ENCODE data around the gene NCOA7. TPM values are rescaled to one million over a fixed set of nuclear protein-coding genes. Genes with fewer than 3 reads are reported as not detected.

Gene NCOA7
- total and polyA plus RNA-seq, 4 donors, result 39.6 to 113 (median 48.8) TPM

DNA sequence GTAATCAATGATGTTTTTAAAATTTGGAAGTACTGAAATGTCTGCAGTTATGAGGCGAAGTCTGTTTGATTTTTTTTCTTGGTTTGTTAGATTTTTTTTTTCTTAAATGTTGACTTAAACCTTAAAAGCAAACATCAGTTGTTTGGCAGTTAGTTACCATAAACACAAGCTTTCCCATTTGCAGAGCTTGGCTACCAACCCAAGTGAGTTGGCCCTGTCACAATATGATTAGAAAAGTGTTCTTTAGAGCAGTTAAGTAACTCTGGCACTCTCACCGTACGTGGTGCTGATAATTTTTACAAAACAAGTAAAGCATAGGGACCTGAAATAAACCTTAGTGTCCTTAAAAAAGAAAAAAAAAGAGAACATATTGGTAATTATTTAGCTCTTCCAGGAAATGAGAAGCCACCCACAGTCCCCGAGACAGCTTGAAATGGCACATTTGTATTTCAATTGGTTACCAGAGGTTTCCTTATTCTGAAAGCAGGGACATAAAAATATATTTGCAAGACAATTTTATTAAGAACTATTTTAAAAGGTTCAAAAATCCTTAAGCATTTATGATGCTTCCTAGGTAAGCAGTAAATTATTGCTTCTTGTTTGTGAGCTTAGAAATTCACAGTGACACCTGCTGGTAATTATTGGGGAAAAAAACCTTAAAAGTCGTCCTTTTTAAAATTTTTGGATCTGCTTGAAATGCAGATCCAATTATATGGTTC lies 37.4 kb upstream of the NCOA7 start:
- Histone ChIP-seq H3K27ac (ENCODE audit: low read depth, low read length) (peak overlapping the region; percentile 74), H3K4me3 (ENCODE audit: low read depth, low read length) (no peak overlapping the region), H3K36me3 (ENCODE audit: control insufficient read depth, insufficient read depth, low read length) (no peaks in the 10 kb centered on the region), H3K9me3 (ENCODE audit: control insufficient read depth, insufficient read depth, low read length) (no peaks in the 10 kb centered on the region), H3K27me3 (ENCODE audit: control insufficient read depth, insufficient read depth, low read length) (peaks cover 18% of the 10 kb centered on the region), H3K4me1 (ENCODE audit: control insufficient read depth, insufficient read depth, low read length) (peaks cover 11% of the 10 kb centered on the region)
- DNase-seq (ENCODE audit: low read depth in 4 of 6, low spot score in 6 of 6), result peak in 2 of 6 donors; percentile 81 to 87
- 60% methylated on average over 1 of the region's 5 CpGs for WGBS (ENCODE audit: insufficient coverage)

DNA sequence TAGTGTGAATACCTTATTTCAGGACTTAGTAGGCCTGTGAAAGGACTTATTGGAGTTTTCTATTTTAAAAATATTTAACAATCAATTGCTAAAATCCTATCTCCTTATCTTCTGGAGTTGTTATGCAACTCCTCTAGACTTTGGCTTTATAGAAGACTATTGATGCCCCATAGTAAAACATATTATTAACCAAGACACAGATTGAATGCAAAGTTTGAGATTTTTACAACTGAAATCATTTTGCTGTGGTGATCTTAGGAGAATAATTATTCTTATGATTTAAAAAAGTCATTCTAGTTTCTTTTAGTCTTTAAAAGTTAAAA lies 36.9 kb upstream of the NCOA7 start:
- peaks cover 7% of the 10 kb centered on the region for H3K4me1 ChIP-seq (ENCODE audit: control insufficient read depth, insufficient read depth, low read length)
- peaks cover under 1% of the 10 kb centered on the region for H3K36me3 ChIP-seq (ENCODE audit: control insufficient read depth, insufficient read depth, low read length)
- H3K9me3 ChIP-seq (ENCODE audit: control insufficient read depth, insufficient read depth, low read length), result no peaks in the 10 kb centered on the region
- no peak for DNase-seq (ENCODE audit: low read depth in 4 of 6, low spot score in 6 of 6)
- no peak overlapping the region for H3K4me3 ChIP-seq (ENCODE audit: low read depth, low read length)
- H3K27ac ChIP-seq (ENCODE audit: low read depth, low read length), result peak overlapping the region; percentile 34
- peaks cover 14% of the 10 kb centered on the region for H3K27me3 ChIP-seq (ENCODE audit: control insufficient read depth, insufficient read depth, low read length)

DNA sequence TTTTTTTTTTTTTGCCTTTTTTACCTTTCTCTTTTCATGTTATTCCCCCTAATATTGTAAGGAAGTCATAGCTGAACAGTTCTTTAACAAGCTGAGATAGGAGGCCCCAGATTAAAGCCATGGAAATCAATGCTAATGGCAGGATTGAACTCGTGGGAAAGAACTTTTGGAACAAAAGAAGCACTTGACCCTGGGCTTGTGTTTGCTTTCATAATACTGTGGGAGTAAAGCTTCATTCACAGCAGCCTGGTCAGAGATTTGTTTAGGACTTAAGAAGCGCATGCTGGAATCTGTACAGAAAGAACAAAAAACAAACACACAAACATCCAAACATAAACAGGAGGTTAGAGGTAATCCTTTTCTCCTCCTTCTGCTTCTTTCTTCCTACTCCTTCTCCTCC lies 36.2 kb upstream of the NCOA7 start:
- 0% methylated on average over 1 of the region's 2 CpGs for WGBS (ENCODE audit: insufficient coverage)
- Histone ChIP-seq H3K4me3 (ENCODE audit: low read depth, low read length) (no peak overlapping the region), H3K36me3 (ENCODE audit: control insufficient read depth, insufficient read depth, low read length) (peaks cover 7% of the 10 kb centered on the region), H3K27me3 (ENCODE audit: control insufficient read depth, insufficient read depth, low read length) (peaks cover 14% of the 10 kb centered on the region), H3K9me3 (ENCODE audit: control insufficient read depth, insufficient read depth, low read length) (no peaks in the 10 kb centered on the region), H3K4me1 (ENCODE audit: control insufficient read depth, insufficient read depth, low read length) (peaks cover 13% of the 10 kb centered on the region), H3K27ac (ENCODE audit: low read depth, low read length) (no peak overlapping the region)
- peak in 2 of 6 donors; percentile 57 to 66 for DNase-seq (ENCODE audit: low read depth in 4 of 6, low spot score in 6 of 6)

DNA sequence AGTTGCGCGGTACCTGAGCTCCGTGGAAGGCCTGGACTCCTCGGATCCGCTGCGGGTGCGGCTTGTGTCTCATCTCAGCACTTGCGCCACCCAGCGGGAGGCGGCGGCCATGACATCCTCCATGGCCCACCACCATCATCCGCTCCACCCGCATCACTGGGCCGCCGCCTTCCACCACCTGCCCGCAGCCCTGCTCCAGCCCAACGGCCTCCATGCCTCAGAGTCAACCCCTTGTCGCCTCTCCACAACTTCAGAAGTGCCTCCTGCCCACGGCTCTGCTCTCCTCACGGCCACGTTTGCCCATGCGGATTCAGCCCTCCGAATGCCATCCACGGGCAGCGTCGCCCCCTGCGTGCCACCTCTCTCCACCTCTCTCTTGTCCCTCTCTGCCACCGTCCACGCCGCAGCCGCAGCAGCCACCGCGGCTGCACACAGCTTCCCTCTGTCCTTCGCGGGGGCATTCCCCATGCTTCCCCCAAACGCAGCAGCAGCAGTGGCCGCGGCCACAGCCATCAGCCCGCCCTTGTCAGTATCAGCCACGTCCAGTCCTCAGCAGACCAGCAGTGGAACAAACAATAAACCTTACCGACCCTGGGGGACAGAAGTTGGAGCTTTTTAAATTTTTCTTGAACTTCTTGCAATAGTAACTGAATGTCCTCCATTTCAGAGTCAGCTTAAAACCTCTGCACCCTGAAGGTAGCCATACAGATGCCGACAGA lies 31.4 kb upstream of the NCOA7 start:
- Histone ChIP-seq H3K4me3 (ENCODE audit: low read depth, low read length) (peak overlapping the region; percentile 16), H3K9me3 (ENCODE audit: control insufficient read depth, insufficient read depth, low read length) (no peaks in the 10 kb centered on the region), H3K27me3 (ENCODE audit: control insufficient read depth, insufficient read depth, low read length) (no peaks in the 10 kb centered on the region), H3K27ac (ENCODE audit: low read depth, low read length) (peak overlapping the region; percentile 40), H3K36me3 (ENCODE audit: control insufficient read depth, insufficient read depth, low read length) (peaks cover 8% of the 10 kb centered on the region), H3K4me1 (ENCODE audit: control insufficient read depth, insufficient read depth, low read length) (peaks cover 9% of the 10 kb centered on the region)
- no peak for DNase-seq (ENCODE audit: low read depth in 4 of 6, low spot score in 6 of 6)
- 80% methylated on average over 41 of the region's 42 CpGs for WGBS (ENCODE audit: insufficient coverage)

DNA sequence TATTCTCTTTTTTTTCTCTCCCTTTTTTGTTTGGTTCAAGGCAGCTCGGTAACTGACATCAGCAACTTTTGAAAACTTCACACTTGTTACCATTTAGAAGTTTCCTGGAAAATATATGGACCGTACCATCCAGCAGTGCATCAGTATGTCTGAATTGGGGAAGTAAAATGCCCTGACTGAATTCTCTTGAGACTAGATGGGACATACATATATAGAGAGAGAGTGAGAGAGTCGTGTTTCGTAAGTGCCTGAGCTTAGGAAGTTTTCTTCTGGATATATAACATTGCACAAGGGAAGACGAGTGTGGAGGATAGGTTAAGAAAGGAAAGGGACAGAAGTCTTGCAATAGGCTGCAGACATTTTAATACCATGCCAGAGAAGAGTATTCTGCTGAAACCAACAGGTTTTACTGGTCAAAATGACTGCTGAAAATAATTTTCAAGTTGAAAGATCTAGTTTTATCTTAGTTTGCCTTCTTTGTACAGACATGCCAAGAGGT lies 30.8 kb upstream of the NCOA7 start:
- Histone ChIP-seq H3K9me3 (ENCODE audit: control insufficient read depth, insufficient read depth, low read length) (no peaks in the 10 kb centered on the region), H3K4me1 (ENCODE audit: control insufficient read depth, insufficient read depth, low read length) (peaks cover 9% of the 10 kb centered on the region), H3K36me3 (ENCODE audit: control insufficient read depth, insufficient read depth, low read length) (peaks cover 8% of the 10 kb centered on the region), H3K27me3 (ENCODE audit: control insufficient read depth, insufficient read depth, low read length) (no peaks in the 10 kb centered on the region), H3K4me3 (ENCODE audit: low read depth, low read length) (no peak overlapping the region), H3K27ac (ENCODE audit: low read depth, low read length) (peak overlapping the region; percentile 40)
- no peak for DNase-seq (ENCODE audit: low read depth in 4 of 6, low spot score in 6 of 6)
- 78% methylated on average over 3 of the region's 5 CpGs for WGBS (ENCODE audit: insufficient coverage)

DNA sequence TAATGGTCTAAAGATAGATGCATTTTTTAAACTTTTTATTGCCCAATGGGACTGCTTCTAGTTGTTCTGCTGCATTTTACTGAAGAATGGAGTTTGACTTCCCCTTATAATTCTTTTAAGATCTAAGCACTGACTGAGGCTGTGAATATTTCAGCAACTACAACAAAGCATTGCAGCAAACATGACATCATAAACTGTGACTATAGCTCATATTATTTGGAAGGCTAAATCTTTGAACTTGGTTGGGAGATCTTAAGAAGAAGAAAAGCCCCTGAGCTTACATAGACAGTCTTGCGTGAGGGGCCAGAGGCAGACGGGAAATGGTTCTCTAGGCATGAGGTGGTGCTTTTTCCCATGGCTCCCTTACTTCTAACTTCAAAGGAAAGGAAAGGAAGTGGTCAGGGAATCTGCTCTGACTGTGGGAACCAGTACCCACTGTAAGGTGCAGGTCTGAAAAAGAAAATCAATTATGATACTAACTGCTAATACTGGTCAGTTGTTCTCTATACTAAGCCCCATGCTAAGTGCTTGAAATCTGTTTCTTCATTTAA lies 26.6 kb upstream of the NCOA7 start:
- peak overlapping the region; percentile 22 for H3K27ac ChIP-seq (ENCODE audit: low read depth, low read length)
- no peak overlapping the region for H3K4me3 ChIP-seq (ENCODE audit: low read depth, low read length)
- peaks cover 6% of the 10 kb centered on the region for H3K4me1 ChIP-seq (ENCODE audit: control insufficient read depth, insufficient read depth, low read length)
- H3K9me3 ChIP-seq (ENCODE audit: control insufficient read depth, insufficient read depth, low read length), result no peaks in the 10 kb centered on the region
- no peak for DNase-seq (ENCODE audit: low read depth in 4 of 6, low spot score in 6 of 6)
- no peaks in the 10 kb centered on the region for H3K27me3 ChIP-seq (ENCODE audit: control insufficient read depth, insufficient read depth, low read length)
- no CpG with 5 or more reads among the region's 2 CpGs for WGBS (ENCODE audit: insufficient coverage)
- H3K36me3 ChIP-seq (ENCODE audit: control insufficient read depth, insufficient read depth, low read length), result peaks cover 5% of the 10 kb centered on the region

DNA sequence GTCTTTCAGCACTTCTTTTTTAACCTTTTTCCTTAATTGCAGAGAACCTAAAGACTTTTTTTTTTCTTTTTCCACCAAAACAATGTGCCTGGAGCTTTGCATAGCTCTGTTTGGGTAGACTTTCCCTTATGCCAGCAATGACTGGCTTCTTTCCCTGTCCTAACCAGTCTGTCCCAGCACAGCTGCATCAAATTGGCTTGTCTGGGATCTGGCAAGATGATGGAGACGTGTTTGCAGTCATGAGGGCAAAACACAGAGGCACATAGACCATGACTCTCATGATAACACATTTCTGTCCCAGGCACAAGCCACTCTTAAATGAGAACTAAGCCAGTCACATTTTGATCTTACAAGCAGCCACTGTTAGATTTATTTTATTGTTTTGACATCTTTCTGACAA lies 24.8 kb upstream of the NCOA7 start:
- H3K4me3 ChIP-seq (ENCODE audit: low read depth, low read length), result no peak overlapping the region
- no peaks in the 10 kb centered on the region for H3K4me1 ChIP-seq (ENCODE audit: control insufficient read depth, insufficient read depth, low read length)
- H3K9me3 ChIP-seq (ENCODE audit: control insufficient read depth, insufficient read depth, low read length), result no peaks in the 10 kb centered on the region
- H3K27ac ChIP-seq (ENCODE audit: low read depth, low read length), result no peak overlapping the region
- H3K27me3 ChIP-seq (ENCODE audit: control insufficient read depth, insufficient read depth, low read length), result no peaks in the 10 kb centered on the region
- no CpG with 5 or more reads among the region's 1 CpG for whole genome bisulfite sequencing (ENCODE audit: insufficient coverage)
- DNase-seq (ENCODE audit: low read depth in 4 of 6, low spot score in 6 of 6), result no peak
- H3K36me3 ChIP-seq (ENCODE audit: control insufficient read depth, insufficient read depth, low read length), result no peaks in the 10 kb centered on the region

DNA sequence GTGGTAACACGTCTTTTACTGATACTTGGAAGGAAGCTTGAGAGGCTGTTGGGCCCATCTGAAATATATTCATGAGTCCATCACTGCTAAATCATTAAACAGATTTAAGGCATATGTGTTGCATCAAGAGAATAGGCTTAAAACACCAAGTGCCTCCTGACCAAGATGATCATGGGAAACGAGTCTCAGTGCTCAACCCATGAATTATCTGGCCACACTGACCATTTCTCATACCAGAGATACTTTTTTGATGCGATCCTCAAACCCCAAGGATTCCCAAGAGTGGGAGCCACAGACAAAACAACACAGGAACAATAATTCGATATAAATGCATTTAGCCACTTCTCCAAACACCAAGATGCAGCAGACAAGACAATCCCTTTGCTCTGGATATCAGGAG lies 24.1 kb upstream of the NCOA7 start:
- no peaks in the 10 kb centered on the region for H3K4me1 ChIP-seq (ENCODE audit: control insufficient read depth, insufficient read depth, low read length)
- H3K27me3 ChIP-seq (ENCODE audit: control insufficient read depth, insufficient read depth, low read length), result no peaks in the 10 kb centered on the region
- no peaks in the 10 kb centered on the region for H3K9me3 ChIP-seq (ENCODE audit: control insufficient read depth, insufficient read depth, low read length)
- H3K36me3 ChIP-seq (ENCODE audit: control insufficient read depth, insufficient read depth, low read length), result no peaks in the 10 kb centered on the region
- no peak overlapping the region for H3K4me3 ChIP-seq (ENCODE audit: low read depth, low read length)
- H3K27ac ChIP-seq (ENCODE audit: low read depth, low read length), result no peak overlapping the region
- WGBS (ENCODE audit: insufficient coverage), result 91% methylated on average over 3 of the region's 4 CpGs
- DNase-seq (ENCODE audit: low read depth in 4 of 6, low spot score in 6 of 6), result no peak

DNA sequence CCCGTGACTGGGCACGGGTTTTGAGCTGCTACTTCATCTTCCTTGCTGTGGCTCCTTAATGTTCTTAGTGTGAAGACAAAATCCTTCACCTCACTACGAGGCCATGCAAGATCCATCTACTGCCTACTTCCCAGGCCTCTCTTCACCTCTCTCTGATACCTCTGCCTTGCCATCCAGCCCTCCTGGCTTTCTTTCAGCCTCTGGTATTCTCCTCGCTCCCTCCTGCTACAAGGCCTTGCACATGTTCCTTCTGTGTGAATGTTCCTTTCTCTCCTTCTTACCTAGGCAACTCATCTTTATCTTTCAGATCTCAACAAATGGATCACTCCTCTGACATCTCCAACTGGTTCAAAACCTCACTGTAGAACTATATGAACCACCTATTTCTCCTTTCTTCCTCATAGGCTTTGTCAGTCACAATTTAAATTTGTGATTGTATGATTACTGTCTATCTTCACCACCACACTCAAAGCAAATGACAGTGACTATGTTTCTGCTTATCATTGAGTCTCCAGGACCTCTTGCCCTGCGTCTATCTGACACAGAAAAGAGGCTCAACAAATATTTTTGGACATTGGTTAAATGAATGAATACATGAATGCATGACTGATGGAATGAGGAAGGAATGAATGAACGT lies 21.5 kb upstream of the NCOA7 start:
- Histone ChIP-seq H3K4me1 (ENCODE audit: control insufficient read depth, insufficient read depth, low read length) (no peaks in the 10 kb centered on the region), H3K27ac (ENCODE audit: low read depth, low read length) (no peak overlapping the region), H3K4me3 (ENCODE audit: low read depth, low read length) (no peak overlapping the region), H3K9me3 (ENCODE audit: control insufficient read depth, insufficient read depth, low read length) (no peaks in the 10 kb centered on the region), H3K36me3 (ENCODE audit: control insufficient read depth, insufficient read depth, low read length) (no peaks in the 10 kb centered on the region), H3K27me3 (ENCODE audit: control insufficient read depth, insufficient read depth, low read length) (no peaks in the 10 kb centered on the region)
- WGBS (ENCODE audit: insufficient coverage), result 85% methylated on average over 4 of the region's 6 CpGs
- no peak for DNase-seq (ENCODE audit: low read depth in 4 of 6, low spot score in 6 of 6)
